Endodermal cell (in vitro differentiated cells): ENCODE results near the gene RNASE7. TPM values are rescaled to one million over a fixed set of nuclear protein-coding genes. Genes with fewer than 3 reads are reported as not detected.

Experiments
- DNase-seq: peaks from one replicate; pipeline ENCODE4 v3.0.0-alpha.2; 2017
- H3K27ac ChIP-seq: 2 replicates; pipeline ENCODE4 v1.5.1; 2013; ENCODE audit warnings: mild to moderate bottlenecking, low read depth, low read length, moderate library complexity
- H3K27me3 ChIP-seq: 2 replicates; pipeline ENCODE4 v1.6.1; 2013; ENCODE audit warnings: mild to moderate bottlenecking, low read length, moderate library complexity; ENCODE audit not compliant: insufficient read depth, control insufficient read depth, poor library complexity, severe bottlenecking
- H3K36me3 ChIP-seq: 2 replicates; pipeline ENCODE4 v1.7.0; 2013; ENCODE audit warnings: mild to moderate bottlenecking, low read length, moderate library complexity; ENCODE audit not compliant: control insufficient read depth, insufficient read depth
- H3K4me1 ChIP-seq: one replicate; pipeline ENCODE4 v1.7.0; 2013; ENCODE audit warnings: low read length; ENCODE audit not compliant: control insufficient read depth, insufficient read depth
- H3K4me3 ChIP-seq: 2 replicates; pipeline ENCODE4 v1.5.1; 2013; ENCODE audit warnings: mild to moderate bottlenecking, low read length, moderate library complexity
- H3K9ac ChIP-seq: 2 replicates; pipeline ENCODE4 v1.6.1; 2013; ENCODE audit warnings: mild to moderate bottlenecking, low read length, moderate library complexity; ENCODE audit not compliant: poor library complexity, severe bottlenecking; ENCODE audit errors: extremely low read depth
- H3K9me3 ChIP-seq: 2 replicates; pipeline ENCODE4 v1.6.1; 2013; ENCODE audit warnings: mild to moderate bottlenecking, low read length, moderate library complexity; ENCODE audit not compliant: control insufficient read depth
- H3K27ac Mint-ChIP-seq: 2 replicates; pipeline ENCODE4 v1.8.0; 2020; ENCODE audit warnings: mixed read lengths
- H3K27me3 Mint-ChIP-seq: 2 replicates; pipeline ENCODE4 v1.8.0; 2021; ENCODE audit warnings: mild to moderate bottlenecking, mixed read lengths; ENCODE audit not compliant: insufficient read depth
- H3K36me3 Mint-ChIP-seq: 2 replicates; pipeline ENCODE4 v1.8.0; 2020; ENCODE audit warnings: low read depth, mixed read lengths
- H3K4me1 Mint-ChIP-seq: 2 replicates; pipeline ENCODE4 v1.8.0; 2020; ENCODE audit warnings: mixed read lengths
- H3K4me3 Mint-ChIP-seq: 2 replicates; pipeline ENCODE4 v1.8.0; 2020; ENCODE audit warnings: mild to moderate bottlenecking, moderate library complexity, mixed read lengths
- H3K9me3 Mint-ChIP-seq: 2 replicates; pipeline ENCODE4 v1.8.0; 2020; ENCODE audit warnings: mild to moderate bottlenecking, mixed read lengths
- CTCF ChIP-seq: fragments of 200-600 bp; sonication (generic); conservative IDR thresholded peaks from 2 replicates; pipeline ENCODE4 v1.5.0; 2021; ENCODE audit warnings: antibody characterized with exemption, mild to moderate bottlenecking
- WGBS, 2 experiments: methylation state at CpG; one replicate each; pipeline versions ENCODE4 v1.1.5 to v1.1.7; 2013; ENCODE audit warnings: missing lambda C conversion rate in 2 of 2, mixed read lengths in 1 of 2; ENCODE audit not compliant: insufficient coverage in 1 of 2, insufficient read length in 1 of 2; 5-methylcytosine and 5-hydroxymethylcytosine counted together
- microRNA-seq: library from miRNA; unstranded; fragments of <30 nt; microRNA quantifications from one replicate; pipeline ENCODE4 v1.2.0, GENCODE V29; 2020; ENCODE audit warnings: borderline microRNAs expressed
- total RNA-seq, 2 donors: library from RNA; stranded (reverse); fragmentation: NEBNext Ultra II Directional in 1 of 2; extraction: Animal tissue kit (Norgen Biotek cat#: 25700) in 1 of 2; gene quantifications; 2 replicates in 1 of 2; 3 replicates in 1 of 2; pipeline ENCODE4 v1.2.1, GENCODE V29; 2021

RNASE7 gene
- total RNA-seq, 2 donors from 2014 or later, result not detected

- Mint-ChIP-seq H3K27me3 (peaks cover 17% of the 10 kb centered on the region), H3K36me3 (peaks cover 39% of the 10 kb centered on the region), H3K4me1 (peaks cover 35% of the 10 kb centered on the region), H3K9me3 (no peaks in the 10 kb centered on the region), H3K27ac (no peak overlapping the region), H3K4me3 (peak overlapping the region; percentile 54)
- TF ChIP-seq CTCF, result no peak
- Histone ChIP-seq H3K36me3 (peaks cover 49% of the 10 kb centered on the region), H3K4me3 (peak overlapping the region; percentile 76), H3K9me3 (no peaks in the 10 kb centered on the region), H3K27ac (no peak overlapping the region), H3K27me3 (no peaks in the 10 kb centered on the region), H3K4me1 (peaks cover 17% of the 10 kb centered on the region), H3K9ac (no peak overlapping the region)
- DNase-seq, result no peak
- 87 to 93% methylated on average over 20 to 36 of the region's 36 CpGs for WGBS, 2 experiments
These were observed 50.9 kb downstream of the RNASE7 start for GRCh38 chr14:21093018-21093417.

Small RNAs within 50 kb of the gene (microRNA-seq; reads per million reads assigned to microRNA genes)
- gene MIR6717, result not detected

Other genes with a start within 250 kb of the RNASE7 start
- gene RNASE1, start 239.5 kb upstream of the RNASE7 start, total RNA-seq, result 10 to 100 TPM in 1 of 2 donors, 1 to 10 TPM in 1; 9.9 to 10.7 TPM
- gene RNASE3, start 151.0 kb upstream of the RNASE7 start, total RNA-seq, result not detected
- gene RNASE2, start 86.9 kb upstream of the RNASE7 start, total RNA-seq, result not detected
- gene METTL17, start 52.4 kb upstream of the RNASE7 start, total RNA-seq, result 10 to 100 TPM; 65.1 to 80.2 TPM
- under 1 TPM; 0.35 to 0.46 TPM for gene SLC39A2, start 43.1 kb upstream of the RNASE7 start, total RNA-seq
- gene NDRG2, start 17.3 kb upstream of the RNASE7 start, total RNA-seq, result 10 to 100 TPM; 46.3 to 52.8 TPM
- 1 to 10 TPM in 1 of 2 donors, under 1 TPM in 1; 0.73 to 1.7 TPM for gene TPPP2, start 12.1 kb upstream of the RNASE7 start, total RNA-seq
- gene RNASE13, start 7.6 kb upstream of the RNASE7 start, total RNA-seq, result not detected
- gene RNASE8, start 15.5 kb downstream of the RNASE7 start, total RNA-seq, result not detected
- gene ARHGEF40, start 27.9 kb downstream of the RNASE7 start, total RNA-seq, result 10 to 100 TPM; 71.1 to 73.5 TPM
- 10 to 100 TPM; 43.4 to 59.6 TPM for gene ZNF219, start 56.3 kb downstream of the RNASE7 start, total RNA-seq
- gene TMEM253, start 58.7 kb downstream of the RNASE7 start, total RNA-seq, result under 1 TPM; 0.40 to 0.49 TPM
- gene OR5AU1, start 113.7 kb downstream of the RNASE7 start, total RNA-seq, result not detected
- 1,000 to 10,000 TPM in 1 of 2 donors, 100 to 1,000 TPM in 1; 751 to 1,003 TPM for gene HNRNPC, start 227.1 kb downstream of the RNASE7 start, total RNA-seq
- gene RPGRIP1, start 237.7 kb downstream of the RNASE7 start, total RNA-seq, result under 1 TPM in 1 of 2 donors, not detected in 1; 0.29 TPM